HepG2 (cell line): Measurements from ENCODE around the gene EMP2.

Experiments used
- DNMT3B ChIP-seq: conservative IDR thresholded peaks from 2 replicates; pipeline ENCODE4 v1.6.1; 2016; ENCODE audit warnings: missing biosample characterization, control low read depth
- FOXK2 ChIP-seq: fragments of 450-650 bp; IDR thresholded peaks from 2 replicates; pipeline ENCODE4 v1.6.1; 2016
- NCOR1 ChIP-seq: fragments of 200-600 bp; sonication (generic); IDR thresholded peaks from 2 replicates; pipeline ENCODE4 v1.7.0; 2017; ENCODE audit warnings: antibody characterized with exemption, low read length, borderline replicate concordance
- ZNF121 ChIP-seq: sonication (generic); formaldehyde crosslinking; IDR thresholded peaks from 2 replicates; pipeline ENCODE4 v1.5.0; 2020; ENCODE audit warnings: mild to moderate bottlenecking, missing genetic modification reagents
- TF ChIP-seq, protein P1 (sequence below): sonication (generic); formaldehyde crosslinking; IDR thresholded peaks from 2 replicates; pipeline ENCODE4 v1.4.0; 2020; ENCODE audit warnings: mild to moderate bottlenecking, missing genetic modification reagents
- TF ChIP-seq, protein P2 (sequence below): IDR thresholded peaks from 2 replicates; pipeline ENCODE4 v1.6.1; 2016; ENCODE audit warnings: missing genetic modification reagents, missing compliant biosample characterization
- TF ChIP-seq, protein P3 (sequence below): sonication (generic); formaldehyde crosslinking; IDR thresholded peaks from 2 replicates; pipeline ENCODE4 v1.8.1; 2023; ENCODE audit warnings: mild to moderate bottlenecking, moderate library complexity, missing genetic modification reagents
- TF ChIP-seq, protein P4 (sequence below): sonication (generic); formaldehyde crosslinking; IDR thresholded peaks from 2 replicates; pipeline ENCODE4 v1.8.1; 2023; ENCODE audit warnings: mild to moderate bottlenecking, missing genetic modification reagents

DNA sequence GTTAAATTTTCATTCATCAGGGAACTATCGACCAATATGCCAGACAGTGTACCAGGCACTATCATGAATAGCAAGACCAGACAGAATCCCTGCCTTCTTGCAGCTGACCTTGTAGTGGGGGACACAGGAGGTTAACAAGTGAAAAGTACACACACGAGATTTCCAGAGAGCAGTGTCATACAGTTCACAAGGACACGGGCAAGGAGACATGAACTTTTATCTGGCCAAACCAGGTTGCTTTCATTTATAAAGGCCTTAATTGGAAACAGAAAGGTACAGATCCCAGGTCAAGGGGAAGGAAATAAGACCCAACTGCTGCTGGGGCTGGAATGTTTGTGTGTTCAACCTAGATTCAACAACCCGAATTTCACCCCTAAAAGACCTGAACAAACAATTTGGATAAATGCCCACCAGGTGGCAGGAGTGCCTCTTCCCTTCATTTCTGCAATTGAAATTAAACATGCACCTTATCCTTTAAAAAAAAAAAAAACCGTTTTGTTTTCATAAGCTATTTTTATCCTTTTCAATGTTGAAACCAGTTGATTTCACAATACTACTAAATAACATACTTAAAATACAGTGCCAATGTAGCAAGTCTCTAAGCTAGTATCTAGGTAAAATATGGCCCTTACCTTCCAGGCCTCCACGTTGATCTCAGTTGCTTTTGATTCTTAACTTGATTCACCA, 65.9 kb downstream of the EMP2 start:
- TF ChIP-seq, protein P1, sequence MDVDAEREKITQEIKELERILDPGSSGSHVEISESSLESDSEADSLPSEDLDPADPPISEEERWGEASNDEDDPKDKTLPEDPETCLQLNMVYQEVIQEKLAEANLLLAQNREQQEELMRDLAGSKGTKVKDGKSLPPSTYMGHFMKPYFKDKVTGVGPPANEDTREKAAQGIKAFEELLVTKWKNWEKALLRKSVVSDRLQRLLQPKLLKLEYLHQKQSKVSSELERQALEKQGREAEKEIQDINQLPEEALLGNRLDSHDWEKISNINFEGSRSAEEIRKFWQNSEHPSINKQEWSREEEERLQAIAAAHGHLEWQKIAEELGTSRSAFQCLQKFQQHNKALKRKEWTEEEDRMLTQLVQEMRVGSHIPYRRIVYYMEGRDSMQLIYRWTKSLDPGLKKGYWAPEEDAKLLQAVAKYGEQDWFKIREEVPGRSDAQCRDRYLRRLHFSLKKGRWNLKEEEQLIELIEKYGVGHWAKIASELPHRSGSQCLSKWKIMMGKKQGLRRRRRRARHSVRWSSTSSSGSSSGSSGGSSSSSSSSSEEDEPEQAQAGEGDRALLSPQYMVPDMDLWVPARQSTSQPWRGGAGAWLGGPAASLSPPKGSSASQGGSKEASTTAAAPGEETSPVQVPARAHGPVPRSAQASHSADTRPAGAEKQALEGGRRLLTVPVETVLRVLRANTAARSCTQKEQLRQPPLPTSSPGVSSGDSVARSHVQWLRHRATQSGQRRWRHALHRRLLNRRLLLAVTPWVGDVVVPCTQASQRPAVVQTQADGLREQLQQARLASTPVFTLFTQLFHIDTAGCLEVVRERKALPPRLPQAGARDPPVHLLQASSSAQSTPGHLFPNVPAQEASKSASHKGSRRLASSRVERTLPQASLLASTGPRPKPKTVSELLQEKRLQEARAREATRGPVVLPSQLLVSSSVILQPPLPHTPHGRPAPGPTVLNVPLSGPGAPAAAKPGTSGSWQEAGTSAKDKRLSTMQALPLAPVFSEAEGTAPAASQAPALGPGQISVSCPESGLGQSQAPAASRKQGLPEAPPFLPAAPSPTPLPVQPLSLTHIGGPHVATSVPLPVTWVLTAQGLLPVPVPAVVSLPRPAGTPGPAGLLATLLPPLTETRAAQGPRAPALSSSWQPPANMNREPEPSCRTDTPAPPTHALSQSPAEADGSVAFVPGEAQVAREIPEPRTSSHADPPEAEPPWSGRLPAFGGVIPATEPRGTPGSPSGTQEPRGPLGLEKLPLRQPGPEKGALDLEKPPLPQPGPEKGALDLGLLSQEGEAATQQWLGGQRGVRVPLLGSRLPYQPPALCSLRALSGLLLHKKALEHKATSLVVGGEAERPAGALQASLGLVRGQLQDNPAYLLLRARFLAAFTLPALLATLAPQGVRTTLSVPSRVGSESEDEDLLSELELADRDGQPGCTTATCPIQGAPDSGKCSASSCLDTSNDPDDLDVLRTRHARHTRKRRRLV (CRISPR knock-in tag) = no peak
- TF ChIP-seq NCOR1 (no peak), DNMT3B (CRISPR knock-in tag) (no peak; the same call in 1 of the 2 replicates), ZNF121 (no peak), FOXK2 (no peak)
- TF ChIP-seq, protein P2, sequence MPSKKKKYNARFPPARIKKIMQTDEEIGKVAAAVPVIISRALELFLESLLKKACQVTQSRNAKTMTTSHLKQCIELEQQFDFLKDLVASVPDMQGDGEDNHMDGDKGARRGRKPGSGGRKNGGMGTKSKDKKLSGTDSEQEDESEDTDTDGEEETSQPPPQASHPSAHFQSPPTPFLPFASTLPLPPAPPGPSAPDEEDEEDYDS = no peak
- TF ChIP-seq, protein P3, sequence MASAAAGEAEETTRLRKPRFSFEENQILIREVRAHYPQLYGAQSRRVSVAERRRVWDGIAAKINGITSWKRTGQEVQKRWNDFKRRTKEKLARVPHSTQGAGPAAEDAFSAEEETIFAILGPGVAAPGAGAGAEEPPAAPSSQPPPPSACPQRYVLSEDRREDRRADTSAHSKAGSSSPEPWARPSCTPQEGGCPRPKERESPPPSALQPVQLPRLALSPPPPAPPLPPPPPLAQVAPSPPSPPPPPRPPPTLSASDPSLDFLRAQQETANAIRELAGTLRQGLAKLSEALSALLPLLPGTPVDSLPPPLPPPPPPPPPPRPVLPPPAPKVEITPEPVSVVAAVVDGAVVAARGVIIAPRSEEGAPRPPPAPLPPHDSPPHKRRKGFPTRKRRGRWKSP (CRISPR knock-in tag) = no peak
- TF ChIP-seq, protein P4, sequence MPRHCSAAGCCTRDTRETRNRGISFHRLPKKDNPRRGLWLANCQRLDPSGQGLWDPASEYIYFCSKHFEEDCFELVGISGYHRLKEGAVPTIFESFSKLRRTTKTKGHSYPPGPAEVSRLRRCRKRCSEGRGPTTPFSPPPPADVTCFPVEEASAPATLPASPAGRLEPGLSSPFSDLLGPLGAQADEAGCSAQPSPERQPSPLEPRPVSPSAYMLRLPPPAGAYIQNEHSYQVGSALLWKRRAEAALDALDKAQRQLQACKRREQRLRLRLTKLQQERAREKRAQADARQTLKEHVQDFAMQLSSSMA (CRISPR knock-in tag) = no peak
